Progenitor cell of endocrine pancreas (in vitro differentiated cells): Measurements from ENCODE around the gene CIT. TPM values are rescaled to one million over a fixed set of nuclear protein-coding genes. Genes with fewer than 3 reads are reported as not detected.

ENCODE experiments used
- DNase-seq: peaks from one replicate; pipeline ENCODE4 v3.0.0; 2021; ENCODE audit warnings: low spot score; ENCODE audit not compliant: unreplicated experiment
- H3K27ac Mint-ChIP-seq: 2 replicates; pipeline ENCODE4 v1.8.0; 2021; ENCODE audit warnings: mild to moderate bottlenecking, moderate library complexity, mixed read lengths
- H3K27me3 Mint-ChIP-seq: 2 replicates; pipeline ENCODE4 v1.8.0; 2021; ENCODE audit warnings: mixed read lengths
- H3K36me3 Mint-ChIP-seq: 2 replicates; pipeline ENCODE4 v1.8.0; 2022; ENCODE audit warnings: mixed read lengths; ENCODE audit not compliant: insufficient read depth
- H3K4me1 Mint-ChIP-seq: 2 replicates; pipeline ENCODE4 v1.8.0; 2021; ENCODE audit warnings: low read depth, mixed read lengths
- H3K4me3 Mint-ChIP-seq: 2 replicates; pipeline ENCODE4 v1.8.0; 2021; ENCODE audit warnings: low read depth, mild to moderate bottlenecking, moderate library complexity, mixed read lengths
- H3K9me3 Mint-ChIP-seq: 2 replicates; pipeline ENCODE4 v1.8.0; 2021; ENCODE audit warnings: low read depth, mixed read lengths
- CTCF ChIP-seq: fragments of 200-600 bp; sonication (generic); IDR thresholded peaks from one replicate; pipeline ENCODE4 v1.5.0; 2021; ENCODE audit warnings: antibody characterized with exemption, mild to moderate bottlenecking; ENCODE audit not compliant: unreplicated experiment
- total RNA-seq: library from RNA; stranded (reverse); gene quantifications from 2 replicates; pipeline ENCODE4 v1.2.1, GENCODE V29; 2021

CIT gene
- total RNA-seq, 1 donor from 2014 or later, result 44.1 TPM

GRCh38 chr12:119667577-119668323 lies 209.4 kb downstream of the CIT start, which contains the start of gene PRKAB1:
PRKAB1 (plus strand) TSS chr12:119668133; CDS start chr12:119668245, 112 bp downstream.
- peak; percentile 94 for DNase-seq
- peaks cover 35% of the 10 kb centered on the region for H3K4me1 Mint-ChIP-seq
- no peaks in the 10 kb centered on the region for H3K27me3 Mint-ChIP-seq
- no peaks in the 10 kb centered on the region for H3K9me3 Mint-ChIP-seq
- peak within 1 kb of the TSS; percentile 92 for H3K4me3 Mint-ChIP-seq
- H3K27ac Mint-ChIP-seq, result peak within 1 kb of the TSS; percentile 96
- peaks cover 13% of the 10 kb centered on the region for H3K36me3 Mint-ChIP-seq
- TF ChIP-seq CTCF, result peak; percentile 97

DNA sequence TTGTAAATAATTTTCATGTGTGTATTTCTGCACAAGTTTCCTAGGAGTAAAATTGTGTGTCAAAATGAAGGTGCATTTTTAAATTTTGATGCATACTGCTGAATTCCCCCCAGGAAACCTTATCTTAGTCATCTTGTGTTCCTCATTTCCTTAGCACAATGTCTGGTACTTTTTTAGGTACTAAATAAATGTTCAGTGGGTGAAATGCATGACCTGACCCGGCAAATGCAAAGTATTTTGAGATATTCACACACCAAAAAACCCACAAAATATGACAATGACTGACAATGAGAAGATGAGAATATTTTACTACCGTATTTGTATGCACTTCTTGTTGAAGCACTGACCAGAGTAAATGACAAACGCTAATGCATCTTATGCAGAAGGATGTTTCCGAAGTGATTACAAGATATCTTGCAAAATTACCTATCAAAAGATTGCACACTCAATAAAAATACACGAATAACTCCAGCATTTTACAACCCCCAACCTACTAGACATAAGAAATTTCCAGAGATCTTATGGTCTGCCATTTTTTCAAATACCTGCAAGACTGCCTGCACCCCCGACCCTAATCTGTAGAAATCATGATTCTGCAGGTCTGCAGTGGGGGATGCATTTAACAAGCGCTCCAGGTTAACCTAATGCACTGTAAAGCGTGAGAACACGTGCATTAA lies 210.1 kb downstream of the CIT start:
- no peaks in the 10 kb centered on the region for H3K27me3 Mint-ChIP-seq
- no peak for TF ChIP-seq CTCF

DNA sequence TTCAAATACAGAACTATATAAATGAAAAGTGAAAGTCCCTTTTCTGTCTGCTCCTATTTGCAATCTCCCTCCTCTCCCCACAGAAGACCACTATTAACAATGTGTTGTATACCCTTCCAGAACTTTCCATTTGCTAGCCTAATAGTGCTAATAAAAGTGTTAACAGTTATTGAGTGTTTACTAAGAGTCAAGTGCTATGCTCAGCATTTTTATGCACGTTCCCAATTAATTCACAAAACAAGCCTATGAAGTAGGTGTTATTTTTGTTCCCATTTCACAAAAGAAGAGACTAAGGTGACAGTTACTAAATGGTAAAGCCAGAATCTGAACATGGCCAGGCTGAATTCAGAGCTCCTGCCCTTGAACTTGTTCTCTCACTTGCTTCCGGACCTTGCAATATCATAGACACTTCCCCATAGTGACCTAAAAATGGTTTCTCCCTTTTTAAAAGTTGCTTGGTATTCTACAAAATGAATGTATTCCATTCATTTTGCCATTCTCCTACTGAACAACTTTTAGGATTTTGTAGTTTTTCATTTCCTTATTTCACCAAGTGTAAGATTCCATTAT lies 210.8 kb downstream of the CIT start:
- H3K27ac Mint-ChIP-seq, result no peak overlapping the region
- TF ChIP-seq CTCF, result no peak
- peaks cover 3% of the 10 kb centered on the region for H3K36me3 Mint-ChIP-seq
- H3K4me3 Mint-ChIP-seq, result no peak overlapping the region
- no peaks in the 10 kb centered on the region for H3K27me3 Mint-ChIP-seq
- H3K9me3 Mint-ChIP-seq, result no peaks in the 10 kb centered on the region
- no peak for DNase-seq
- H3K4me1 Mint-ChIP-seq, result peaks cover 28% of the 10 kb centered on the region

More for the DNA sequence above, 210.1 kb downstream of the CIT start:
- DNase-seq, result no peak
- Mint-ChIP-seq H3K4me3 (peak overlapping the region; percentile 92), H3K36me3 (peaks cover 8% of the 10 kb centered on the region), H3K4me1 (peaks cover 33% of the 10 kb centered on the region), H3K9me3 (no peaks in the 10 kb centered on the region), H3K27ac (no peak overlapping the region)

GRCh38 chr12:119665164-119665929 lies 211.8 kb downstream of the CIT start:
- Mint-ChIP-seq H3K27ac (no peak overlapping the region), H3K4me3 (no peak overlapping the region), H3K4me1 (peaks cover 18% of the 10 kb centered on the region), H3K36me3 (no peaks in the 10 kb centered on the region), H3K27me3 (no peaks in the 10 kb centered on the region), H3K9me3 (no peaks in the 10 kb centered on the region)
- no peak for DNase-seq
- no peak for TF ChIP-seq CTCF

DNA sequence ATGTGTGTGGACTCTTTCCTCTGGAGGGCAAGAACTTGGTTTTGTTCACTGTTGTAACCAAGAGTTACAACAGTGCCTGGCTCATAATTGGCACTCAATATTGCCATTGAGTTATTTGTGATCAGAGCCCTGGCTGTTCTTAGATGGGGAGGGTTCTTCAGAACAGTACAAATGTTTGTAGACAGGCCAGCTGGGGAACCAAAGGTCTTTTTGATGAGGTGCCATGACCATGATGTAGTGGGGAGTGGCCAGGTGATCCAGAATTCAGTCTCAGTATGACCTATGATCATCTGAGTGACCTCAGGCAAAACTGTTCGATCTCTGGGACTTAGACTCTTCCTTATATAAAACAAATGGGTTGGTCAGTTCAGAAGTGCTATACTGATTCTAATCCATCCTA lies 212.5 kb downstream of the CIT start:
- Mint-ChIP-seq H3K4me3 (no peak overlapping the region), H3K36me3 (no peaks in the 10 kb centered on the region), H3K4me1 (peaks cover 11% of the 10 kb centered on the region), H3K27me3 (no peaks in the 10 kb centered on the region), H3K27ac (no peak overlapping the region), H3K9me3 (no peaks in the 10 kb centered on the region)
- DNase-seq, result no peak
- no peak for TF ChIP-seq CTCF
